A549 treated with AZD9567 at 1 μM for 4 hours (cell line): Measurements from ENCODE around the gene PRRX1. TPM values are rescaled to one million over a fixed set of nuclear protein-coding genes. Genes with fewer than 3 reads are reported as not detected.

Experiments
- total RNA-seq: library from RNA; stranded (reverse); fragments of 200-300 nt; extraction: Qiagen RNA extraction; gene quantifications from 5 replicates; pipeline ENCODE4 v1.2.3, GENCODE V29; 2022; ENCODE audit not compliant: insufficient read depth

The PRRX1 gene
- 0.02 to 0.07 TPM in 2 of 5 replicates, not detected in the others for total RNA-seq

GRCh38 chr1:170664093-170664827 lies at the start of gene PRRX1:
TSS of gene PRRX1 (plus strand) at chr1:170664131. CDS start at chr1:170664219, 88 bp downstream.

Other genes with a start within 250 kb of the PRRX1 start
- gene GORAB, start 132.0 kb upstream of the PRRX1 start, total RNA-seq = 6.6 to 9.6 TPM (median 7.8 TPM) in 5 replicates